Measurements from ENCODE around the gene SULT1C2.

Gene SULT1C2

DNA sequence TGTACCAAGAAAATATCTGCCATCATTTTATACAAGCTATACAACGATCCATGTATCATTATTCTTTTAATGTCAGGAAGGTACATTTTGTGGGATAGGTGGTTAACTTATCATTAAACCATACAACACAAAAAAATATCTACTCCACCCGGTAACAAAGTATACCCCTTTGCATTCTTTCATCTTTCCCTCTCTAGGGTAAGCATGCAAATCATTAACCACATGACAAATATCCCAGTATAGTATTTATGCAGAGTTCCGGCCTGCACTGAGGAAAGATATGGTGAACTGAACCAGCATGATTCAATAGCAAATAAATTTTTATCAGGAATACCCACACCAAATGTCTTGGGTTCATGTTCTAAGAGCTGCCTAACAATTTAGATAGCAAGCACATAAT, 22.5 kb upstream of the SULT1C2 start:
- no peak for DNase-seq (ENCODE audit: low read depth in 1 of 2, low spot score in 1 of 2)
- H3K27ac ChIP-seq (replicated peaks): no peak overlapping the region
- H3K4me3 ChIP-seq (replicated peaks; ENCODE audit: insufficient read depth, low read length): no peak overlapping the region
- TF ChIP-seq POLR2AphosphoS5 (IDR thresholded peaks at IDR 0.05; ENCODE audit: low read depth) (no peak), GABPA (IDR thresholded peaks at IDR 0.05; ENCODE audit: low read depth) (no peak), SPI1 (IDR thresholded peaks at IDR 0.05; ENCODE audit: borderline replicate concordance, low read depth) (no peak)
- TF ChIP-seq, protein P1, sequence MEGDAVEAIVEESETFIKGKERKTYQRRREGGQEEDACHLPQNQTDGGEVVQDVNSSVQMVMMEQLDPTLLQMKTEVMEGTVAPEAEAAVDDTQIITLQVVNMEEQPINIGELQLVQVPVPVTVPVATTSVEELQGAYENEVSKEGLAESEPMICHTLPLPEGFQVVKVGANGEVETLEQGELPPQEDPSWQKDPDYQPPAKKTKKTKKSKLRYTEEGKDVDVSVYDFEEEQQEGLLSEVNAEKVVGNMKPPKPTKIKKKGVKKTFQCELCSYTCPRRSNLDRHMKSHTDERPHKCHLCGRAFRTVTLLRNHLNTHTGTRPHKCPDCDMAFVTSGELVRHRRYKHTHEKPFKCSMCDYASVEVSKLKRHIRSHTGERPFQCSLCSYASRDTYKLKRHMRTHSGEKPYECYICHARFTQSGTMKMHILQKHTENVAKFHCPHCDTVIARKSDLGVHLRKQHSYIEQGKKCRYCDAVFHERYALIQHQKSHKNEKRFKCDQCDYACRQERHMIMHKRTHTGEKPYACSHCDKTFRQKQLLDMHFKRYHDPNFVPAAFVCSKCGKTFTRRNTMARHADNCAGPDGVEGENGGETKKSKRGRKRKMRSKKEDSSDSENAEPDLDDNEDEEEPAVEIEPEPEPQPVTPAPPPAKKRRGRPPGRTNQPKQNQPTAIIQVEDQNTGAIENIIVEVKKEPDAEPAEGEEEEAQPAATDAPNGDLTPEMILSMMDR (IDR thresholded peaks at IDR 0.05; ENCODE audit: insufficient read depth, low read length): no peak
- TF ChIP-seq, protein P2, sequence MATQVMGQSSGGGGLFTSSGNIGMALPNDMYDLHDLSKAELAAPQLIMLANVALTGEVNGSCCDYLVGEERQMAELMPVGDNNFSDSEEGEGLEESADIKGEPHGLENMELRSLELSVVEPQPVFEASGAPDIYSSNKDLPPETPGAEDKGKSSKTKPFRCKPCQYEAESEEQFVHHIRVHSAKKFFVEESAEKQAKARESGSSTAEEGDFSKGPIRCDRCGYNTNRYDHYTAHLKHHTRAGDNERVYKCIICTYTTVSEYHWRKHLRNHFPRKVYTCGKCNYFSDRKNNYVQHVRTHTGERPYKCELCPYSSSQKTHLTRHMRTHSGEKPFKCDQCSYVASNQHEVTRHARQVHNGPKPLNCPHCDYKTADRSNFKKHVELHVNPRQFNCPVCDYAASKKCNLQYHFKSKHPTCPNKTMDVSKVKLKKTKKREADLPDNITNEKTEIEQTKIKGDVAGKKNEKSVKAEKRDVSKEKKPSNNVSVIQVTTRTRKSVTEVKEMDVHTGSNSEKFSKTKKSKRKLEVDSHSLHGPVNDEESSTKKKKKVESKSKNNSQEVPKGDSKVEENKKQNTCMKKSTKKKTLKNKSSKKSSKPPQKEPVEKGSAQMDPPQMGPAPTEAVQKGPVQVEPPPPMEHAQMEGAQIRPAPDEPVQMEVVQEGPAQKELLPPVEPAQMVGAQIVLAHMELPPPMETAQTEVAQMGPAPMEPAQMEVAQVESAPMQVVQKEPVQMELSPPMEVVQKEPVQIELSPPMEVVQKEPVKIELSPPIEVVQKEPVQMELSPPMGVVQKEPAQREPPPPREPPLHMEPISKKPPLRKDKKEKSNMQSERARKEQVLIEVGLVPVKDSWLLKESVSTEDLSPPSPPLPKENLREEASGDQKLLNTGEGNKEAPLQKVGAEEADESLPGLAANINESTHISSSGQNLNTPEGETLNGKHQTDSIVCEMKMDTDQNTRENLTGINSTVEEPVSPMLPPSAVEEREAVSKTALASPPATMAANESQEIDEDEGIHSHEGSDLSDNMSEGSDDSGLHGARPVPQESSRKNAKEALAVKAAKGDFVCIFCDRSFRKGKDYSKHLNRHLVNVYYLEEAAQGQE (IDR thresholded peaks at IDR 0.05; ENCODE audit: insufficient replicate concordance, low read depth): no peak
- peaks cover 5% of the 10 kb centered on the region for H3K27me3 ChIP-seq (ENCODE audit: insufficient read depth, poor library complexity, severe bottlenecking)

DNA sequence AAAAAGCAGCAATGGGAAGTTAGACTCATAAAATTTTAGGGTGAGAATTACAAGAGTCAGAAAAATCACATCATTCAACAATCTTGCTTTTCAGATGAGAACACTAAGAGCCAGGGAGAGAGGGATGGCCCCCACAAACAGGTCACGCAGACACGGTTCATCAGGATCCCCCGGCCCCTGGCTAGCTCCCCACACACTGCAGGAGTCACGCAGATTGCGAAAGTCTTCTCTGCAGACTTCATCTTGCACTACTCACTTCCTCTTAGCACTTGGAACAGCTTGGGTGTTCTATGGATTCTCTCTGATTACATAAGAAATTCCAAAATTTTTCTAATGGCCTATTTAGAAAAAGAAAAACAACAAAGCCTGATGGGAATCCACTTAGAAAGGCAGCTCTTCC, 21.6 kb upstream of the SULT1C2 start:
- Histone ChIP-seq H3K27me3 (ENCODE audit: insufficient read depth, poor library complexity, severe bottlenecking) (peaks cover 5% of the 10 kb centered on the region), H3K4me3 (replicated peaks; ENCODE audit: insufficient read depth, low read length) (no peak overlapping the region), H3K27ac (replicated peaks) (no peak overlapping the region)
- TF ChIP-seq, protein P2 (IDR thresholded peaks at IDR 0.05; ENCODE audit: insufficient replicate concordance, low read depth): no peak
- peak; percentile 87 for TF ChIP-seq SPI1 (IDR thresholded peaks at IDR 0.05; ENCODE audit: borderline replicate concordance, low read depth)
- peak; percentile 28 to 54 for DNase-seq (ENCODE audit: low read depth in 1 of 2, low spot score in 1 of 2)

DNA sequence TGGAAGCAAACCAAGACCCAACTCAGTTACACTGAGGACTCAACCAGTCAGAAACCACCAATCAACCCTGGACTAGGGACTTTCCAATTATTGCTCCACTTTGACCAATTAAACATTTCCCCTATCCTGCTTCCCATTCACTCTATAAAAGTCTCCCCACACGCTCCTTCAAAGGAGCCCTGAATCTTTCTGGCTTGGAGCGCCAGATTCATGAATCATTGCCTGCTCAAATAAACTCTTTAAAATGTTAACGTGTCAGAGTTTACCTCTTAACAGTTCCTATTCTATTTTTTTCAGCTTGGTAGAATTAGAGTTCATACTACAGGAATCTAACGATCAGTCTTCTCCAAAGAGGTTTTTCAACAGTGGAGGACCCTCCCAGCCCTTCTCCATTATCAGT, 20.7 kb upstream of the SULT1C2 start:
- no peak for TF ChIP-seq GABPA (IDR thresholded peaks at IDR 0.05; ENCODE audit: low read depth)
- no peak for TF ChIP-seq SPI1 (IDR thresholded peaks at IDR 0.05; ENCODE audit: borderline replicate concordance, low read depth)
- TF ChIP-seq, protein P1 (IDR thresholded peaks at IDR 0.05; ENCODE audit: insufficient read depth, low read length): no peak
- TF ChIP-seq, protein P2 (IDR thresholded peaks at IDR 0.05; ENCODE audit: insufficient replicate concordance, low read depth): no peak
- no peak for TF ChIP-seq POLR2AphosphoS5 (IDR thresholded peaks at IDR 0.05; ENCODE audit: low read depth)
- DNase-seq (ENCODE audit: low read depth in 1 of 2, low spot score in 1 of 2): no peak
- H3K27me3 ChIP-seq (ENCODE audit: insufficient read depth, poor library complexity, severe bottlenecking): no peaks in the 10 kb centered on the region
- no peak overlapping the region for H3K4me3 ChIP-seq (replicated peaks; ENCODE audit: insufficient read depth, low read length)
- H3K27ac ChIP-seq (replicated peaks): no peak overlapping the region

DNA sequence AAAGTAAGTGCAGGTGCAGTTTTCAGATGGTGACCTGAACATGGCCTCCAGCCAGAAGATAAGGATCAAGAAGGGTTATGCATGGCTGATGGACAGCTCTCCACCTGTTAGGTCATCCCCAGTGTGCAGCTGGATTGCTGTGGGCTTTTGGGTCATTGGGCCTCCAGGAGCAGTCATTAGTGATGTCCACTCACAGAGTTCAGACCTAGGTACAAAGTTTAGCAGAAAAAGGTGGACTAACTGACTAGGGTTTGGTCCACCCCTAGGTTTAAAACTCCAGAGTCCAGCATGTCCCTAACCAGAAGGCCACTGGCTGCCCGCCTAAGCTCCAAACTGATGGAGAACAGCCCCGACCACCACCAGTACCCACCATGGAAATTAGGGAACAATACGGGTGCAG, 18.3 kb upstream of the SULT1C2 start:
- TF ChIP-seq GABPA (IDR thresholded peaks at IDR 0.05; ENCODE audit: low read depth) (no peak), POLR2AphosphoS5 (IDR thresholded peaks at IDR 0.05; ENCODE audit: low read depth) (no peak)
- TF ChIP-seq, protein P1 (IDR thresholded peaks at IDR 0.05; ENCODE audit: insufficient read depth, low read length): no peak
- no peak overlapping the region for H3K4me3 ChIP-seq (replicated peaks; ENCODE audit: insufficient read depth, low read length)
- DNase-seq (ENCODE audit: low read depth in 1 of 2, low spot score in 1 of 2): no peak
- H3K27ac ChIP-seq (replicated peaks): no peak overlapping the region
- no peaks in the 10 kb centered on the region for H3K27me3 ChIP-seq (ENCODE audit: insufficient read depth, poor library complexity, severe bottlenecking)

All from HL-60 (cell line).